Activated T-cell treated with anti-CD3 and anti-CD28 coated beads for 4 hours (primary cell): ENCODE results near the gene GRAP.

Source experiments
- DNase-seq: peaks from one replicate; pipeline ENCODE4 v3.0.0-alpha.2; 2020

Gene GRAP

GRCh38 chr17:18981335-18981641, 65.5 kb downstream of the GRAP start:
- DNase-seq: no peak

- DNase-seq: no peak
Measured at GRCh38 chr17:18980682-18981334, 65.9 kb downstream of the GRAP start.

- DNase-seq: no peak
Measured at GRCh38 chr17:18978655-18979054, 68.1 kb downstream of the GRAP start.

GRCh38 chr17:18978050-18978449, 68.7 kb downstream of the GRAP start:
- no peak for DNase-seq

- no peak for DNase-seq
Measured at GRCh38 chr17:18977646-18978045, 69.1 kb downstream of the GRAP start.

- no peak for DNase-seq
Measured at GRCh38 chr17:18977021-18977420, 69.7 kb downstream of the GRAP start.

GRCh38 chr17:18976201-18976600, 70.6 kb downstream of the GRAP start:
- no peak for DNase-seq

- no peak for DNase-seq
Measured at GRCh38 chr17:18975597-18975996, 71.2 kb downstream of the GRAP start.

GRCh38 chr17:18974407-18975149, 72.2 kb downstream of the GRAP start:
- no peak for DNase-seq

GRCh38 chr17:18971801-18972200, 75.0 kb downstream of the GRAP start:
- no peak for DNase-seq
